HG03354 (cell line): ENCODE measurements around the gene SLC25A14.

Source experiments
- ATAC-seq: cut with Tn5 transposase; IDR thresholded peaks from one replicate; pipeline ENCODE4 v1.9.1; 2021; ENCODE audit warnings: mild to moderate bottlenecking; ENCODE audit not compliant: unreplicated experiment, poor library complexity, severe bottlenecking

SLC25A14 gene

DNA sequence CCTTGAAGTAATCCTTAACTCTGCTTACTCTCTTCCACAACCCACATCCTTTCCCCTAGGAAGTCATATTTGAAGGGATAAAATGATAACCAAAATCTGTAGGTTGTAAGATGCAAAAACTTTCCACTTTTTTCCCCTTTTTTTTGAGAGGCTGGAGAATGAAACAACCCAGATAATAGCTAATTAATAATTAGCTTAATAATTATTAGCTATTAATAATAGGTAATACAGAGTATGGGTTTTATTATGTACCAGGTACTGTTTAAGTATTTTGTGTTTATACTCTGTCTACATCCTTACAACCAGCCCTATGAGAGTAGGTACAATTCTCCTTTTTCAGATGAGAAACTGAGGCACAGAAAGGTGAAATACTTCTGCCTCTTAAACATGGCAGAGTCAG lies 36.4 kb downstream of the SLC25A14 start:
- ATAC-seq: no peak

DNA sequence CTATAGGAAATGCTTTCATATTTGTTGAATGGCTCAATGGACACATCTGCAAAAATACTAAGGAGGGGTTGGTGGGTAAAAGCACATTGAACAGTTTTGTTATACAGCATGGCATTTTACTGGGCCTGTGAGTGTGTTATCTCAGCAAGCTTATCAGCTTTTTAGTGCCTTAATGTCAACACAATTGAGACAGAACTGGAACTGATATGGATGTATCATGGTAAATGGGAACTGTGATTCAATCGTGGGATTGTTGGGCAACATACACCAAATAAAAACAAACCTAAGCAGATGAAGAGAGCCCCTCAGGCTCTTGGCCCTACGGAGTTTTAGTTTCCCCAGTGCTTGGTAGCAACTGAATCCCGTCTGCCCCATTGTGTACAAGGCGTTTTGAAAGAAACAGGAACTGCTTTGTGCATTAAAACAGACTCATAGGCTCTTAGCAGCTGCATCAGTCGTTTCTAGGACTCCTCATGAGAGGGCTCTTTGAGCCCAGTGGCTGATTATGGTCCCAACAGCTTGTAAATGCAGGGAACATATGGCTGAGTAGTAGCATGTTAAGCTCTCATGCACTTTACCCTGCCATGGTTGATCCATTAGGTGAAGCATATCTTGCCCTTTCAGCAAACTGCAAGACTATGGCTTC lies 38.4 kb downstream of the SLC25A14 start:
- ATAC-seq: no peak

DNA sequence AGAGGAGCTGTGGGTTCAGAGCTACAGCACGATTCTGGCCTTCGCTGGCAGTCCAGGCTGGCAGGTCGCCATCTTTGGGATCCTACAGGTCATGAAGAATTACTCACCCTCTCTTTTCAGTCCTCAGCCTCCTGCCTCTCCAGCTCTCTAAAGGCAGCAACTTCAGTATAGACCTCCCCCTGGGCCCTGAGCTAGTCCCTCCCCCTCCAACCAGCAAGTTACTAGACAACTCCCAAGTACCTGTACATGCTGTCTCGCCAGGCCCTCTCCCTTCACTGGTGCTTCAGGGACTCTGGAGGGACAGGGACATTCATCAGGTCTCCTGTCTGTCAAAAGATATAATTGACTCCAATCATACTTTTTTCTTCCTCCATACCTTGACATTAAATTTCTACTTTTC lies 45.8 kb downstream of the SLC25A14 start, which contains the start of gene GPR119:
GPR119 (minus strand) TSS at position 155 of the 400 bp plus-strand sequence. CDS start 227 bp downstream, outside the sequence.
- ATAC-seq: no peak

DNA sequence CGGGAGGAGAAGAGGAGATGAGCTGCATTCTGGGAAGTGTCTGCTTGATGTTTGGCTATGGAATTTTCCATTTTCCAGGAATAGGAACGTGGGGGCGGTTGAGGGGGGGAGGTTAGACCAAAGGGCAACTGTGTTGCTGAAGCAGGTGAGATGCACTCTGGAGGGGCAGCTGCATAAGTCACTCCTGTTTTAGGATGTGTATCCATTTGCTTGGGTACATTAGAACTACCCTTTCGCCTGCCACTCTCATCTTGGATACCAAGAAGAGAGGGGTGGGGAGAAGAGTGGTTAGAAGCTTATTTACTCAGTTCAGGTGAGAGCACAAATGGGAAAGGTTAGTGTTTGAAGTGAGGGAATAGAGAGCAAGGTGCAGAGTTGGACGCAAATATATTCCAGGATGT lies 46.7 kb downstream of the SLC25A14 start:
- no peak for ATAC-seq

DNA sequence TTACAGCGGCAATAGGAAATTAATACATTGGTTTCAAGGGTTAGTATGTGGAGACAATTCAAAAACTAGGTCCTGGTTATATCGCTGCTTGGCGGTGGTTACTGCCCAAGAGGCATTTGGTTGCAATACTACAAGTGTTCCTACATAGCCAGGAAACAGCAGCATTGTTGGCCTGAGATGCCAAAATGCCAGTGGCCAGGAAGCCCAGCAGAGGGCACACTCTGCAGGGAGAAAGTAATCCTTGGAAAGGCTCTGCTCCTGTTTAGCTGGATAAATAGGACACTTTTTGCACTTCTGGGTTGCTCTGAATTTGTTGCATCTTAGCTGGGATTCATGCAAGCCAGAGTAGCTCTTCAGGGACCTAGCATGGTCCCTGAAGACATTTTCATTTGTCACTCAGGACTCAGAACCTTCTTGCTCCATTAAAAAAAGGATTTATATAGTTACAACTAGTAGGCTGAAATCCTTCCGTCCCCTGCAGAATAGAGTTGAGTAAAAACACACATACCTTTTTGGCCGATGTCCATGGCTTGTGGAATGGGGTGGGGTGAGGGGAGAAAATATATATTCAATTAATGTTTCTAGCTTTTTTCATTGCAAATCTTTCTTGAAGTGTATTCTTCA lies 53.8 kb downstream of the SLC25A14 start:
- no peak for ATAC-seq

DNA sequence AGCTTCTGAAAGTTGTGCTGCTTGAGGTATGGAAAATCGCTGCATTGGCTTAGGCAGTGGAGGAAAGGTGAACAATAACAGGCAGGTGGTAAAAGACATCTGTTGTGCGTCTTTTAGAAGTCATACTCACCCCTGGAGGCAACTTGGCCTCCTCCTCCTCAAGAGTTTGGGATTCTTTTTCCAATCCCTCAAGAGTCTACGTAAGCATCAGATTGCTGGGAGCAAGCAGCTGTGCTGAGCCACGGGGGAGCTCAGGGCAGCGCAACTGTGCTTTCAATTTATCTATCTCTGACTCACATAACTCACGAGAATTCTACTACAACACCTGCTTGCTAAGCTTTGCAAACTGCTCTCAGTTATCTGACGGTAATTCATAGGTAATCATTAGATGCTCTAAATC lies 55.6 kb downstream of the SLC25A14 start:
- no peak for ATAC-seq

DNA sequence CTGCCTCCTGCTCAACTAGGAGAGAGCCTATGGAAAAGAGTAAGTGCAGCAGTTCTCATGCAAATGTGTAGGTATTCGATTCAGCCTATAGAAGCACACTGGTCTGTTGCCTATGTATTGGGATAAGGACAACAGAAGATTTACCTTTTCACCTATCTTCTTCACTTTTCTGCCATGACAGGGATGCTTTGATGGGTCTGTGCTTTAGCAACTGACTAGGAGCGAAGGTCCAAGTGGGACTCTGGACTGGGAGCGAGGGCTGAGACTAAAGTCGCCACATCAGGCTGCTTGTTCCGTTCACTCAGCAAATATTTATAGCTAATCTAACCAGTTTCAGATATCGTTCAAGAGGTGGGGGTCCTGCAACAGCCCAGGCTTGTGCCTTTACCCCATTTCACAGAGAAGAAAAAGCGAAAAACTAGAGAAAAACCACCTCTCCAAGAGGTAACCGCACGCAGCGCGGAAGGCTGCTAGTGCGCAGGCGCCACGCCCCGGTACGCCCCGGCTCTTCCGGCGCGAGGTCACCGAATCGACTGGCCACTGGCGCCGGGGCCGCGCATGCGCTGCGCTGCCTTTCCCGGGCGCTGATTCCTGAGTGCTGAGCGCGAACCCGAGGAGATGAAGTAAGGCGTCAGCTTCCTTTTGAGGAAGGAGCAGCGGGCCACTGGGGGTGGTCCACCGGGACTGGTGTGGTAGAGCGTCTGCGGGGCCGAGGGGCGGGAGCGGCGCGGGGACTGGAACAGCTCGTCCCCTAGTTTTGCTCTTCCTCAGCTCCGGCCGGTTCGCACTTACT lies 61.9 kb downstream of the SLC25A14 start, which contains the start of gene RBMX2:
RBMX2 (plus strand) TSS at position 573 of the 793 bp plus-strand sequence; CDS start at position 619, 46 bp downstream.
- ATAC-seq: peak; percentile 95

DNA sequence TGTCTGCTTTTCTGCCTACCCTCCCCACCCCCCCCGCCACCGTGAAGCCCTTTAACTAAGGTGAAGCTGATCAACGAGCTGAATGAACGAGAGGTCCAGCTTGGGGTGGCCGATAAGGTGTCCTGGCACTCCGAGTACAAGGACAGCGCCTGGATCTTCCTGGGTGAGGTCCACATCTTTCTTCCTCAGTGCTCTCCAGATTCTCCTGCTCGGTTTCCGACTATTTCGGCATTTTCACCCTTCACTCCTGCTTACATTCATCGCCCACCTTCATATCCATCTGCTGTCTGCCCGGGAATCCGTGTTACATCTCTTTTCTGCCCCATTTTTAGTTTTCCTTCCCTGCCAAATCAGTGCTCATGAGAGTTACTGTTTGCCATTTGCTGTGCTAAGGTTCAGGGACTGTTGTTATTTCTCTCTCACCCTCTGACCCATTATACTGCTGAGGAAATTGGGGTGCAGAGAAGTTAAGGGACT lies 62.5 kb downstream of the SLC25A14 start:
- ATAC-seq: no peak

DNA sequence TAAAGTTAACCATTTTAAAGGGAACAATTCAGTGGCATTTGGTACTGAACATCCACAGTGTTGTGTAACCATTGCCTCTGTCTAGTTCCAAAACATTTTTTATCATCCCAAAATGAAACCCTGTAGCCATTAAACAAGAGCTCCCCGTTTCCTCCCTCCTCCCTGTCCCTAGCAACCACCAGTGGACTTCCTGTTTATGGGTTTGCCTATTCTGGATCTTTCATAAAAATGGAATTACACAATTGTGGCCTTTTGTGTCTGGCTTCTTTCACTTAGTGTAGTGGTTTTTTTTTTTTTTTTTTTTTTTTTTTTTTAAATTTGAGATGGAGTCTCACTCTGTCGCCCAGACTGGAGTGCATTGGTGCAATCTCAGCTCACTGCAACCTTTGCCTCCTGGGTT lies 73.7 kb downstream of the SLC25A14 start:
- ATAC-seq: no peak

DNA sequence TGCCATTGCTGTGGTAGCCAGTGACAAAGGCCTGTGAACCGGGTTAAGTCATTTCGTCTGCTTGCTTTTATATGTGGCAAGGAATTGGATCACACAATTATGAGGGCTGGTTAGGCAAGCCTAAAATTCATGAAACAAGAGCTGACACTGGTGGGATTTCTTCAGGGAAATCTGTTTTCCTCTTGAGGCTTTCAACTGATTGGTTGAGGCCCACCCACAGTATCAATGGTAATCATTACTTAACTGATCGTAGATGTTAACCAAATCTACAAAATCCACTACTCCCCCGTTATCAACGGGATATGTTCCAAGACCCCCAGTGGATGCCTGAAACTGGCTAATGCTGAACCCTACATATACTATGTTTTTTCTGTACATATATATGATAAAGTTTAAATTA lies 75.1 kb downstream of the SLC25A14 start:
- no peak for ATAC-seq

DNA sequence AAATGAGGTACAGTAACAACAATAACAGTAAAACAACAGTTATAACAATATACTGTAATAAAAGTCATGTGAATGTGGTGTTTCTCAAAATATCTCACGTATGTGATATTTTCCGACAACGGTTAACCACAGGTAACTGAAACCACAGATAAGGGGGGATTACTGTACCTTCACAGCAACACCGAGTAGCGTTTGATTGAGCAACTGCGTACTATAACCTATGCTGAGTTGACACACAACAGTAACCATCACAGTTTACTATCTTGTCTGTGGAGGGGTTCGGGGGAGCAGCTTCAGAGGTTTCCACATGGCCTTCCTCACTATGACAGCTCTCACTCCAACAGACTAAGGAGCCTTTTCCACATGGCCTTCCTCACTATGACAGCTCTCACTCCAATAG lies 75.5 kb downstream of the SLC25A14 start:
- no peak for ATAC-seq

DNA sequence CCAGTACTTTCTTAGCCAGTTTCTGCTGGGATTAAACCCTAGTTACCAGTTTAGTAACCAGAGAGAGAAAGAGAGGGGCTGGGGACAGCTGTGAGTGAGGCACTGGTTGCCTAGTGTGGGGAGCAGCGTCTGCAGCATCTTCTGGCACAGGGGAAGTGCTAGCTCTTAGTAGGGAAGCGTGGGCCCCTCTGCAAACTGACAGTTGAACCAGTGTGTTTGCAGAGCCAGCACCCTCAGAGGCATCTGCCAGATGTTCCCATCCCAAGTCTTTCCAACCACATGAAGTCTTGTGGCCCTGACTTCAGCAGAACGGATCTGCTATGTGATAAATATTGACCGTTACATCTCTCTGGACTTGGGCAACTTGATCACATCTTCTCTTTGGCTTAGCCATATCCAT lies 77.1 kb downstream of the SLC25A14 start:
- no peak for ATAC-seq

DNA sequence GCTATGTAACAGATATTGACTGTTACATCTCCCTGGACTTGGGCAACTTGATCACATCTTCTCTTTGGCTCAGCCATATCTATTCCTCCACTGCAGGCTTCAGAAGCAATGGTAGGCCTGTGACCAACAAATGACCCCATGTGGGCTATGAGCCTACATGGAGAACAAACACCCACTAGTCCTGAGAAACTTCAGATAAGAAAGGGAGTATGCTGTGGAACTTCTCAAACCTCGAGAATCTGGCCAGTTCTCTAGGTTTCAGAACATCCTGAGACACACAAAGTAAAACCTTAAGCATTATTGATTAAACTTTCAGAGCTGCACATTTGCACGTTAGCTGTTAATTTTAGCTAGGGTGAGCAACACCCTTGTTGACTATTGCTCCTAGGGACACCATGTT lies 78.3 kb downstream of the SLC25A14 start:
- peak; percentile 46 for ATAC-seq

DNA sequence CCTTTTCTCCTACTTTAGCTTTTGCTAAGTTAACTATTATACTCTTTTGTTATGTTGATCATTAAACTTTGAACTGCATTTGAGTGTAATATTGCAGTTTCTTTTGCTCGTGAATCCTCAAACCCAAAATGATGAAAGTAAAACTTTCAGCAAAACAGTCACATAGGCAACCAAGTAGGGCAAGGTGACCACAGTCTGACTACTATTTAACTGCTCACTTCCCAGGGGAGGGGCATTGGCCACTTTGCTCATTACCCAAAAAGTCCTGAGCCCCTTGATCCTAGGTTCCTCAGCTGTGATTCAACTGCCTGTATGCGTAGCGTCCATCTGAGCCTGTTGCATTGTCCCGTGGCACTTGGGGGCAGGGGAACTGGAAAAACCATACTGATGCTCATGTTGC lies 79.0 kb downstream of the SLC25A14 start:
- peak; percentile 74 for ATAC-seq

DNA sequence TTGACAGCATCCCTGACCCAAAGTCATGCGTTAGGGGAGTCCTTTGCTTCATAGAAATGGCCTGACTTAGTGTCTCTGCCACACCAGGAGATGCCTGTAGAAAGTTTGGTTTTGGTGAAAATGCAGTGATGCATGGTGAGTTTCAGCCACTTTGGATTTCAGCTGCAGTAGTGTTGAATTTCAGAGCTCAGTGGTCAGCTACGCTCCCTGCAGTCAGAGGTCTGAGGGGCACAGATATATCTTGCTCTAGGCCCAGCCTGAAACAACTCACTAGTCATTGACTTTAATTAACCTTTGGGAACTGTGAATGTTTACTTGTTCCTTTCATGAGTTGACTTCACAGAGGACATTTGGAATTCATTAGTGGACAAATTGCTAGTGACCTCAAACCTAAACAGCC lies 79.5 kb downstream of the SLC25A14 start:
- ATAC-seq: peak; percentile 53
